ENCODE data around the gene KRTAP27-1.

Gene KRTAP27-1

GRCh38 chr21:30320215-30320614, 17.3 kb downstream of the KRTAP27-1 start, which contains the start of gene KRTAP26-1:
TSS of gene KRTAP26-1 (minus strand) at chr21:30320315. CDS start at chr21:30320035, 280 bp downstream.
- no peak within 1 kb of the TSS for H4K8ac ChIP-seq (ENCODE audit: low read depth, low read length)
- no peak within 1 kb of the TSS for H3K23ac ChIP-seq (ENCODE audit: low read length)
- H2AK5ac ChIP-seq (ENCODE audit: low read length): no peak within 1 kb of the TSS
- H3K79me1 ChIP-seq (ENCODE audit: low read length): no peaks in the 10 kb centered on the region
- no peak within 1 kb of the TSS for H3K4me3 ChIP-seq (ENCODE audit: low read length)
- no peak within 1 kb of the TSS for H3K4me2 ChIP-seq (ENCODE audit: low read length)
- H3K36me3 ChIP-seq (ENCODE audit: control insufficient read depth, insufficient read depth, low read length): no peaks in the 10 kb centered on the region
- H3K4ac ChIP-seq (ENCODE audit: low read depth, low read length): no peak within 1 kb of the TSS
- no peak within 1 kb of the TSS for H3K18ac ChIP-seq (ENCODE audit: low read length)
- H3K4me1 ChIP-seq (ENCODE audit: control insufficient read depth, low read depth, low read length): no peaks in the 10 kb centered on the region
- no peak within 1 kb of the TSS for H3K27ac ChIP-seq (ENCODE audit: low read depth, low read length)
- no peak within 1 kb of the TSS for H2BK5ac ChIP-seq (ENCODE audit: low read length)
- no peaks in the 10 kb centered on the region for H3K79me2 ChIP-seq (ENCODE audit: control insufficient read depth, insufficient read depth, low read length)
- H3K27me3 ChIP-seq (ENCODE audit: insufficient read depth, low read length, poor library complexity): no peaks in the 10 kb centered on the region
- H3K56ac ChIP-seq (ENCODE audit: low read length): no peak within 1 kb of the TSS
- H4K5ac ChIP-seq (ENCODE audit: low read length): no peak within 1 kb of the TSS
- no peak within 1 kb of the TSS for H2BK120ac ChIP-seq (ENCODE audit: low read depth, low read length)
- DNase-seq: no peak
- no peak within 1 kb of the TSS for H2BK15ac ChIP-seq (replicated peaks; ENCODE audit: low read depth)
- WGBS (ENCODE audit: extremely low coverage, insufficient coverage, low lambda C conversion rate): no CpG with 5 or more reads among the region's 2 CpGs
- no peak within 1 kb of the TSS for H3K9ac ChIP-seq (ENCODE audit: low read length)

GRCh38 chr21:30315701-30316100, 21.8 kb downstream of the KRTAP27-1 start:
- H3K18ac ChIP-seq (ENCODE audit: low read length): no peak overlapping the region
- H3K4ac ChIP-seq (ENCODE audit: low read depth, low read length): no peak overlapping the region
- H4K8ac ChIP-seq (ENCODE audit: low read depth, low read length): no peak overlapping the region
- no peaks in the 10 kb centered on the region for H3K27me3 ChIP-seq (ENCODE audit: insufficient read depth, low read length, poor library complexity)
- H3K79me2 ChIP-seq (ENCODE audit: control insufficient read depth, insufficient read depth, low read length): no peaks in the 10 kb centered on the region
- no peak overlapping the region for H3K4me2 ChIP-seq (ENCODE audit: low read length)
- no peak for DNase-seq
- no peaks in the 10 kb centered on the region for H3K36me3 ChIP-seq (ENCODE audit: control insufficient read depth, insufficient read depth, low read length)
- H4K5ac ChIP-seq (ENCODE audit: low read length): no peak overlapping the region
- no peak overlapping the region for H3K4me3 ChIP-seq (ENCODE audit: low read length)
- H3K9ac ChIP-seq (ENCODE audit: low read length): no peak overlapping the region
- no peak overlapping the region for H2BK120ac ChIP-seq (ENCODE audit: low read depth, low read length)
- no CpG with 5 or more reads among the region's 2 CpGs for WGBS (ENCODE audit: extremely low coverage, insufficient coverage, low lambda C conversion rate)
- no peak overlapping the region for H3K56ac ChIP-seq (ENCODE audit: low read length)
- no peaks in the 10 kb centered on the region for H3K4me1 ChIP-seq (ENCODE audit: control insufficient read depth, low read depth, low read length)
- no peak overlapping the region for H2BK15ac ChIP-seq (replicated peaks; ENCODE audit: low read depth)
- no peaks in the 10 kb centered on the region for H3K79me1 ChIP-seq (ENCODE audit: low read length)
- no peak overlapping the region for H2BK5ac ChIP-seq (ENCODE audit: low read length)
- no peak overlapping the region for H3K23ac ChIP-seq (ENCODE audit: low read length)
- H3K27ac ChIP-seq (ENCODE audit: low read depth, low read length): no peak overlapping the region
- no peak overlapping the region for H2AK5ac ChIP-seq (ENCODE audit: low read length)

- no peak overlapping the region for H3K56ac ChIP-seq (ENCODE audit: low read length)
- no peak overlapping the region for H2AK5ac ChIP-seq (ENCODE audit: low read length)
- no peak overlapping the region for H3K4me2 ChIP-seq (ENCODE audit: low read length)
- no peaks in the 10 kb centered on the region for H3K79me1 ChIP-seq (ENCODE audit: low read length)
- no peak overlapping the region for H2BK120ac ChIP-seq (ENCODE audit: low read depth, low read length)
- no peak overlapping the region for H2BK15ac ChIP-seq (replicated peaks; ENCODE audit: low read depth)
- no peaks in the 10 kb centered on the region for H3K79me2 ChIP-seq (ENCODE audit: control insufficient read depth, insufficient read depth, low read length)
- no peak for DNase-seq
- no peaks in the 10 kb centered on the region for H3K27me3 ChIP-seq (ENCODE audit: insufficient read depth, low read length, poor library complexity)
- no peak overlapping the region for H3K23ac ChIP-seq (ENCODE audit: low read length)
- no peaks in the 10 kb centered on the region for H3K36me3 ChIP-seq (ENCODE audit: control insufficient read depth, insufficient read depth, low read length)
- no peak overlapping the region for H4K8ac ChIP-seq (ENCODE audit: low read depth, low read length)
- H3K4me1 ChIP-seq (ENCODE audit: control insufficient read depth, low read depth, low read length): no peaks in the 10 kb centered on the region
- H3K9ac ChIP-seq (ENCODE audit: low read length): no peak overlapping the region
- no peak overlapping the region for H3K4me3 ChIP-seq (ENCODE audit: low read length)
- WGBS (ENCODE audit: extremely low coverage, insufficient coverage, low lambda C conversion rate): no CpG with 5 or more reads among the region's 2 CpGs
- no peak overlapping the region for H3K18ac ChIP-seq (ENCODE audit: low read length)
- H4K5ac ChIP-seq (ENCODE audit: low read length): no peak overlapping the region
- H2BK5ac ChIP-seq (ENCODE audit: low read length): no peak overlapping the region
- no peak overlapping the region for H3K27ac ChIP-seq (ENCODE audit: low read depth, low read length)
- no peak overlapping the region for H3K4ac ChIP-seq (ENCODE audit: low read depth, low read length)
Observed at GRCh38 chr21:30306884-30307283, 30.6 kb downstream of the KRTAP27-1 start.

- Histone ChIP-seq H3K4ac (ENCODE audit: low read depth, low read length) (no peak overlapping the region), H2BK5ac (ENCODE audit: low read length) (no peak overlapping the region), H3K27me3 (ENCODE audit: insufficient read depth, low read length, poor library complexity) (no peaks in the 10 kb centered on the region), H3K4me2 (ENCODE audit: low read length) (no peak overlapping the region), H3K27ac (ENCODE audit: low read depth, low read length) (no peak overlapping the region), H4K8ac (ENCODE audit: low read depth, low read length) (no peak overlapping the region), H3K56ac (ENCODE audit: low read length) (no peak overlapping the region), H4K5ac (ENCODE audit: low read length) (no peak overlapping the region), H3K79me2 (ENCODE audit: control insufficient read depth, insufficient read depth, low read length) (no peaks in the 10 kb centered on the region), H3K18ac (ENCODE audit: low read length) (no peak overlapping the region), H3K4me1 (ENCODE audit: control insufficient read depth, low read depth, low read length) (no peaks in the 10 kb centered on the region), H3K36me3 (ENCODE audit: control insufficient read depth, insufficient read depth, low read length) (no peaks in the 10 kb centered on the region), H3K9ac (ENCODE audit: low read length) (no peak overlapping the region), H2AK5ac (ENCODE audit: low read length) (no peak overlapping the region), H3K79me1 (ENCODE audit: low read length) (no peaks in the 10 kb centered on the region), H2BK15ac (replicated peaks; ENCODE audit: low read depth) (no peak overlapping the region), H3K4me3 (ENCODE audit: low read length) (no peak overlapping the region), H3K23ac (ENCODE audit: low read length) (no peak overlapping the region), H2BK120ac (ENCODE audit: low read depth, low read length) (no peak overlapping the region)
- WGBS (ENCODE audit: extremely low coverage, insufficient coverage, low lambda C conversion rate): no CpG with 5 or more reads among the region's 1 CpG
- DNase-seq: no peak
Observed at GRCh38 chr21:30305136-30305535, 32.4 kb downstream of the KRTAP27-1 start.

- WGBS (ENCODE audit: extremely low coverage, insufficient coverage, low lambda C conversion rate): no CpG with 5 or more reads among the region's 2 CpGs
- no peak for DNase-seq
- Histone ChIP-seq H3K36me3 (ENCODE audit: control insufficient read depth, insufficient read depth, low read length) (no peaks in the 10 kb centered on the region), H2BK120ac (ENCODE audit: low read depth, low read length) (no peak within 1 kb of the TSS), H3K9ac (ENCODE audit: low read length) (no peak within 1 kb of the TSS), H3K56ac (ENCODE audit: low read length) (no peak within 1 kb of the TSS), H3K27me3 (ENCODE audit: insufficient read depth, low read length, poor library complexity) (no peaks in the 10 kb centered on the region), H3K4me1 (ENCODE audit: control insufficient read depth, low read depth, low read length) (no peaks in the 10 kb centered on the region), H3K4me3 (ENCODE audit: low read length) (no peak within 1 kb of the TSS), H3K79me1 (ENCODE audit: low read length) (no peaks in the 10 kb centered on the region), H2BK5ac (ENCODE audit: low read length) (no peak within 1 kb of the TSS), H3K23ac (ENCODE audit: low read length) (no peak within 1 kb of the TSS), H3K4me2 (ENCODE audit: low read length) (no peak within 1 kb of the TSS), H3K18ac (ENCODE audit: low read length) (peak within 1 kb of the TSS; percentile 11), H2AK5ac (ENCODE audit: low read length) (no peak within 1 kb of the TSS), H3K4ac (ENCODE audit: low read depth, low read length) (no peak within 1 kb of the TSS), H3K79me2 (ENCODE audit: control insufficient read depth, insufficient read depth, low read length) (no peaks in the 10 kb centered on the region), H3K27ac (ENCODE audit: low read depth, low read length) (no peak within 1 kb of the TSS), H2BK15ac (replicated peaks; ENCODE audit: low read depth) (no peak within 1 kb of the TSS), H4K8ac (ENCODE audit: low read depth, low read length) (no peak within 1 kb of the TSS), H4K5ac (ENCODE audit: low read length) (no peak within 1 kb of the TSS)
Observed at GRCh38 chr21:30289215-30289614, 48.3 kb downstream of the KRTAP27-1 start, which contains the start of gene KRTAP25-1. TSS of gene KRTAP25-1 (minus strand) at chr21:30289514. CDS start at chr21:30289490, 24 bp downstream.

Measured in mesendoderm (in vitro differentiated cells).